Adrenal gland (tissue), 5 donors: ENCODE measurements around the gene MYOCD.

Experiments used
- CTCF ChIP-seq, 6 experiments: fragments of 450-650 bp in 4 of 6; fragments of 200-600 bp in 2 of 6; sonication (generic) in 1 of 6; IDR thresholded peaks; 1 replicate in 5 of 6; 2 replicates in 1 of 6; pipeline versions ENCODE4 v1.5.1 to v1.8.0; 2016 to 2021; ENCODE audit warnings: antibody characterized with exemption in 6 of 6, mild to moderate bottlenecking in 2 of 6, moderate library complexity in 1 of 6
- POLR2A ChIP-seq, 2 donors: fragments of 450-650 bp; IDR thresholded peaks; one replicate each; pipeline ENCODE4 v1.6.1; 2017; ENCODE audit warnings: antibody characterized with exemption in 2 of 2, mild to moderate bottlenecking in 2 of 2, moderate library complexity in 1 of 2
- donor health status: DM: no; HTN: no; CAD: no.

GRCh38 chr17:12735517-12735916 is 69.8 kb downstream of the MYOCD start:
- no peak for TF ChIP-seq CTCF (IDR thresholded peaks at IDR 0.05)
- TF ChIP-seq POLR2A (IDR thresholded peaks at IDR 0.05): no peak
